Stimulated activated CD4-positive, alpha-beta T cell treated with anti-CD3 and anti-CD28 coated beads, Interleukin-12 subunit alpha, Interleukin-12 subunit beta, amount 100 ng/mL, for 24 hours (primary cell): ENCODE results near the gene SCN2B.
"Not testable (repeated sequence)": the region's sequence is repeated elsewhere in the genome, so short reads cannot be mapped to it uniquely, and the experiment has no call there.

Source experiments
- DNase-seq, 2 experiments: peaks; one replicate each; pipeline ENCODE4 v3.0.0-alpha.2; 2020; ENCODE audit warnings: low read depth in 2 of 2

SCN2B gene

GRCh38 chr11:118206391-118207031 lies 30.1 kb upstream of the SCN2B start:
- no peak for DNase-seq

- DNase-seq = no peak
Measured at GRCh38 chr11:118205606-118206378, 29.4 kb upstream of the SCN2B start.

- DNase-seq = peak in 1 of 2 experiments; percentile 48
Measured at GRCh38 chr11:118202599-118203422, 26.4 kb upstream of the SCN2B start.

GRCh38 chr11:118201966-118202365 lies 25.5 kb upstream of the SCN2B start:
- DNase-seq = no peak

- no peak for DNase-seq
Measured at GRCh38 chr11:118200901-118201680, 24.7 kb upstream of the SCN2B start.

GRCh38 chr11:118200497-118200896 lies 24.1 kb upstream of the SCN2B start:
- DNase-seq = no peak

- DNase-seq = no peak
Measured at GRCh38 chr11:118199135-118199534, 22.7 kb upstream of the SCN2B start.

- DNase-seq = peak; percentile 64 to 86
Measured at GRCh38 chr11:118198370-118198769, 21.9 kb upstream of the SCN2B start.

- no peak for DNase-seq
Measured at GRCh38 chr11:118194835-118195627, 18.6 kb upstream of the SCN2B start.

GRCh38 chr11:118193910-118194566 lies 17.6 kb upstream of the SCN2B start:
- no peak for DNase-seq

GRCh38 chr11:118192817-118193216 lies 16.4 kb upstream of the SCN2B start:
- not testable (repeated sequence) for DNase-seq

GRCh38 chr11:118190942-118191506 lies 14.6 kb upstream of the SCN2B start:
- DNase-seq = not testable (repeated sequence)

GRCh38 chr11:118186346-118187107 lies 10.1 kb upstream of the SCN2B start:
- no peak for DNase-seq

- no peak for DNase-seq
Measured at GRCh38 chr11:118184784-118185579, 8.5 kb upstream of the SCN2B start.

GRCh38 chr11:118183691-118184090 lies 7.3 kb upstream of the SCN2B start:
- DNase-seq = not testable (repeated sequence)

- no peak for DNase-seq
Measured at GRCh38 chr11:118180300-118180703, 3.9 kb upstream of the SCN2B start.

- no peak for DNase-seq
Measured at GRCh38 chr11:118176778-118177134, 317 bp upstream of the SCN2B start.
